Suppressor macrophage (primary cell): ENCODE data around the gene CTSA.
"Not testable (repeated sequence)": the region's sequence is repeated elsewhere in the genome, so short reads cannot be mapped to it uniquely, and the experiment has no call there.

Experiments
- DNase-seq, 4 experiments: peaks; one replicate each; pipeline ENCODE4 v3.0.0-alpha.2; 2020 to 2022

Gene CTSA

GRCh38 chr20:45867136-45867818 lies 23.9 kb upstream of the CTSA start:
- DNase-seq = no peak

GRCh38 chr20:45867819-45868176 lies 23.3 kb upstream of the CTSA start:
- no peak for DNase-seq

- no peak for DNase-seq
These were observed 18.5 kb upstream of the CTSA start for GRCh38 chr20:45872626-45873025.

- no peak for DNase-seq
These were observed 17.6 kb upstream of the CTSA start for GRCh38 chr20:45873409-45874103.

GRCh38 chr20:45874104-45874481 lies 17.0 kb upstream of the CTSA start:
- DNase-seq = not testable (repeated sequence)

- DNase-seq = no peak
These were observed 16.6 kb upstream of the CTSA start for GRCh38 chr20:45874576-45874975.

- DNase-seq = no peak
These were observed 12.9 kb upstream of the CTSA start for GRCh38 chr20:45878076-45878761.

- DNase-seq = peak; percentile 99
These were observed 9.9 kb upstream of the CTSA start, which contains the start of gene ZSWIM1 for GRCh38 chr20:45880988-45881788. Gene ZSWIM1 (plus strand): TSS chr20:45881227. CDS start chr20:45882593, 1,366 bp downstream.

- no peak for DNase-seq
These were observed 8.6 kb upstream of the CTSA start for GRCh38 chr20:45882469-45883099.

GRCh38 chr20:45883100-45883469 lies 8.1 kb upstream of the CTSA start:
- DNase-seq = no peak

- DNase-seq = no peak
These were observed 4.4 kb upstream of the CTSA start for GRCh38 chr20:45886590-45887345.

GRCh38 chr20:45887346-45887715 lies 3.8 kb upstream of the CTSA start, which contains the start of gene SPATA25:
Gene SPATA25 (minus strand): TSS chr20:45887622. CDS start chr20:45887590, 32 bp downstream.
- DNase-seq = no peak

GRCh38 chr20:45888681-45889080 lies 2.5 kb upstream of the CTSA start:
- no peak for DNase-seq

GRCh38 chr20:45890077-45890984 lies 804 bp upstream of the CTSA start:
- DNase-seq = peak; percentile 78 to 88 (median 82)

- peak; percentile 26 to 63 (median 58) for DNase-seq
These were observed 1.1 kb downstream of the CTSA start for GRCh38 chr20:45892049-45892825.

GRCh38 chr20:45892828-45893500 lies 1.8 kb downstream of the CTSA start:
- peak in 3 of 4 experiments; percentile 18 to 33 (median 21) for DNase-seq

- no peak for DNase-seq
These were observed 2.7 kb downstream of the CTSA start for GRCh38 chr20:45893831-45894230.

- DNase-seq = no peak
These were observed 3.7 kb downstream of the CTSA start for GRCh38 chr20:45894797-45895196.

- no peak for DNase-seq
These were observed 5.6 kb downstream of the CTSA start for GRCh38 chr20:45896641-45897161.
